AG04450 (cell line): ENCODE results near the gene LMO1. TPM values are rescaled to one million over a fixed set of nuclear protein-coding genes. Genes with fewer than 3 reads are reported as not detected.

Experiments used
- CTCF ChIA-PET: fragments of 300-600, 350-600 bp; formaldehyde crosslinking; extraction: SDS; loops from one replicate; lab custom pipeline; 2022; ENCODE audit warnings: antibody characterized with exemption, inconsistent platforms; lab: Charles Lee
- POLR2A ChIA-PET: fragments of 350-600 bp; formaldehyde crosslinking; extraction: SDS; loops from one replicate; lab custom pipeline; 2021; ENCODE audit warnings: antibody characterized with exemption, inconsistent platforms; lab: Yijun Ruan, JAX
- DNase-seq: peaks from one replicate; pipeline ENCODE4 v3.0.0-alpha.2; 2011; ENCODE audit warnings: low read depth, low spot score
- H3K27ac ChIP-seq: one replicate; pipeline ENCODE4 v1.5.1; 2012; ENCODE audit warnings: low read depth, low read length, control low read depth
- H3K27me3 ChIP-seq: one replicate; pipeline ENCODE4 v1.6.0; 2012; ENCODE audit warnings: low read length; ENCODE audit not compliant: control insufficient read depth, insufficient read depth
- H3K4me3 ChIP-seq: 2 replicates; pipeline ENCODE4 v1.5.1; 2011; ENCODE audit warnings: mild to moderate bottlenecking, low read depth, low read length, control low read depth
- H3K9me3 ChIP-seq: 2 replicates; pipeline ENCODE4 v1.5.1; 2012; ENCODE audit warnings: low read length; ENCODE audit not compliant: control insufficient read depth, insufficient read depth
- polyA plus RNA-seq: library from polyadenylated mRNA; depleted of rRNA; stranded (reverse); fragments of >200 nt; gene quantifications from 2 replicates; pipeline ENCODE4 v1.2.3, GENCODE V29; 2011
- TF ChIP-seq, protein P1 (sequence below): IDR thresholded peaks from 2 replicates; pipeline ENCODE4 v1.5.1; 2011; ENCODE audit warnings: low read depth, low read length, control low read depth, inconsistent platforms

The LMO1 gene
- polyA plus RNA-seq, 1 experiment: not detected

DNA sequence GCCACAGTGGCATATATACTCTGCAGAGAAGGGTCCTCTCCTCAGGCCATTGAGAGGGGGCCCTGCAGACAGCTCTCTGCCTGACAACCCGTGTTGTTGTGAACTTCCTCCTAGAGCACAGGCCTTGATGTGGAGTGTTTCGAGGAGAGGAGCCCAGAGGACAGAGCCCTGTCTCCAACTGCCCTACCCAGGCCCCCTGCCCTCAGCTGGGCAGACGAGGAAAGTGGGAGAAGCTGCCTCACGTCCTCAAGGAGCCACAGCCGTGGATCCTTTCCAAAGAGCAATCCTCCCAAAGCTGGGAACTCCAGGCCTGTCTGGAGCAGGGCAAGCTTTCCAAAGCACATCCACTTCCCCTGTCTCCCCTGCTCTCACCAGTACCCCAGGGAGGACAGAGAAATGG, 10.7 kb downstream of the LMO1 start:
- TF ChIP-seq, protein P1, sequence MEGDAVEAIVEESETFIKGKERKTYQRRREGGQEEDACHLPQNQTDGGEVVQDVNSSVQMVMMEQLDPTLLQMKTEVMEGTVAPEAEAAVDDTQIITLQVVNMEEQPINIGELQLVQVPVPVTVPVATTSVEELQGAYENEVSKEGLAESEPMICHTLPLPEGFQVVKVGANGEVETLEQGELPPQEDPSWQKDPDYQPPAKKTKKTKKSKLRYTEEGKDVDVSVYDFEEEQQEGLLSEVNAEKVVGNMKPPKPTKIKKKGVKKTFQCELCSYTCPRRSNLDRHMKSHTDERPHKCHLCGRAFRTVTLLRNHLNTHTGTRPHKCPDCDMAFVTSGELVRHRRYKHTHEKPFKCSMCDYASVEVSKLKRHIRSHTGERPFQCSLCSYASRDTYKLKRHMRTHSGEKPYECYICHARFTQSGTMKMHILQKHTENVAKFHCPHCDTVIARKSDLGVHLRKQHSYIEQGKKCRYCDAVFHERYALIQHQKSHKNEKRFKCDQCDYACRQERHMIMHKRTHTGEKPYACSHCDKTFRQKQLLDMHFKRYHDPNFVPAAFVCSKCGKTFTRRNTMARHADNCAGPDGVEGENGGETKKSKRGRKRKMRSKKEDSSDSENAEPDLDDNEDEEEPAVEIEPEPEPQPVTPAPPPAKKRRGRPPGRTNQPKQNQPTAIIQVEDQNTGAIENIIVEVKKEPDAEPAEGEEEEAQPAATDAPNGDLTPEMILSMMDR: no peak
- ChIA-PET CTCF (interaction anchor here (1.1 to 1.5 kb wide), 2 partner anchors 29 to 314 kb away, joined by 3 to 5 read pairs; no protein-coding TSS in a partner anchor), POLR2A (no interaction called here)
- H3K27me3 ChIP-seq: peaks cover 9% of the 10 kb centered on the region
- H3K27ac ChIP-seq: no peak overlapping the region
- no peaks in the 10 kb centered on the region; the same call in 1 of the 2 replicates for H3K9me3 ChIP-seq
- DNase-seq: no peak
- no peak overlapping the region for H3K4me3 ChIP-seq

DNA sequence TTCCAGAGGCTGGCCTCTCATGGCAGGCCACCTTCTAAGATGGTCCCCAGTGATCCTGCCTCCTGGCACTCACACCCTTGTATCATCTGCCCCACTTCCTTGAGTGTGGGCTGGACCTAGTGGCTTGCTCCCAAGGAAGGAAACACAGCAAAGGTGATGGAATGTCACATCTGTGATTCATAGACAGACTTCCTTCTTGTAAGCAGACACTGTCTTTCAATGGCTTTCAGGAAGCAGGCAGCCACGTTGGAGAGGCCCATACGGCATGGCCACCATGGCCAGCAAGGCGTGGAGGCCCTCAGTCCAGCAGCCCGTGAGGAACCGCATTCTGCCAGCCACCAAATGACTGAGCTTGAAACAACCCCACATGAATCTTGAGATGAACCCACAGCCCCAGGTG, 11.3 kb downstream of the LMO1 start:
- Histone ChIP-seq H3K9me3 (no peaks in the 10 kb centered on the region; the same call in 1 of the 2 replicates), H3K27me3 (peaks cover 7% of the 10 kb centered on the region), H3K4me3 (no peak overlapping the region), H3K27ac (no peak overlapping the region)
- TF ChIP-seq, protein P1: no peak
- no peak for DNase-seq
- ChIA-PET CTCF (interaction anchor here (1.5 kb wide), 1 partner anchor 314 kb away, joined by 5 read pairs; no protein-coding TSS in a partner anchor), POLR2A (no interaction called here)

DNA sequence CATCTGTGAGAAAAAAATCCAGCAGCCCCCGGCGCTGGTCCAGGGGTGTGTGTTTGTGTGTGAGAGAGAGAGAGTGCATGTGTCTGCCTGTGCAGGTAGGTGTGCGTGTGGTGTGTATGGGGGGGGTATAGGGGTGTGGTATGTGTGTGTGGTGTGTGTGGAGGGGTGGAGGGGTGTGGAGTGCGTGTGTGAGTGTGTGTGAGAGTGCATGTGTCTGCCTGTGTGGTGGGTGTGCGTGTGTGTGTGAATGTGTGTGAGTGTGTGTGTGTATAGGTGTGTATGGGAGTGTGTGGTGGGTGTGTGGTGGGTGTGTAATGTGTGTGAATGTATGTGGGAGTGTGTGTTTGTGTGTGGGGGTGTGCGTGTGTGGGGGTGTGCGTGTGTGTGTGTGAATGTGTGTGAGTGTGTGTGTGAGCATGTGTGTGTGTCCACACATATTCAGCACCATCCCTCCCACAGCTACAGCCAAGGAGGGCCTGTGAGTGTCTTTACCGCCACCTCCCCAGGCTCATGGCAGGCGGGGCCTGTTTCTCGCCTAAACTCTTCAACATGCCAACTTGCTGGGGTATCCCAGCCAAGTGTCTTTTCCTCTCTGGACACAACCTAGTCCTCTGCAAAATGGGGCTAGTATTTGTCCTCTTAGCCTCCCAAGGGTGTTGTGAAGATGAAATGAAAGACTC, 11.9 kb downstream of the LMO1 start:
- ChIA-PET CTCF (interaction anchor here (1.5 kb wide), 1 partner anchor 315 kb away, joined by 5 read pairs; no protein-coding TSS in a partner anchor), POLR2A (no interaction called here)
- Histone ChIP-seq H3K9me3 (no peaks in the 10 kb centered on the region; the same call in 1 of the 2 replicates), H3K27ac (no peak overlapping the region), H3K27me3 (peaks cover 7% of the 10 kb centered on the region), H3K4me3 (no peak overlapping the region)
- no peak for DNase-seq
- TF ChIP-seq, protein P1: no peak

DNA sequence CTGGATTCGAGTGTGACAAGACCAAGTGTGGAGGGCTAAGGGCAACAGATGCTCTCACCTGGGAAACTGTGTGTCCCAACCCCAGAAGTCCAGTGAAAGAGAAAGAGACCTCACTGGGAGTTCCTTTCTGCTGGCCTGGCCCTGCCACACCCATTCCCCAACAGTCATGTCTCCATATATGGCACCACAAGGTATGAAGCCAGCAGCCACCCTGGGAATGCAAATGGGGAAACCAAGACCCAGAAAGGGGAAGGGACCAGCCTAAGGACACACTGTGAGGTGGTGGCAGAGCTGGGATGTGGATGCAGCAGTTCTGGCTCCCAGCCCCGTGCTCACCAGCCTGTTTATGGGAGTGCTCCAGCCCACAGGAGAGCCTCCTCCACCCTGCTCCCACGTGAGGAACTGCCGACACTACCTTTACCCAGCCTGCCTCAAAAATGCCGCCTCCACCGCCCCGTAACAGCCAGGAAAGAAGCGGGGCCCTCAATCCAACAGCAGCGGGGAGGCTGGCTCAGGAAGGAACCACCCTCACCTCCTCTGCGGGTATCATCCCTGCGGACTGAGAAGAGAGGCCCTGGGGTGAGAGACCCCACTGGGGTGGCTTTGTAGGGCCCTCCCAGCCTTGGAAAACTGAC, 12.6 kb downstream of the LMO1 start:
- CTCF ChIA-PET: interaction anchor here (2.1 kb wide), 1 partner anchor 13 kb away, joined by 8 read pairs; the partner anchor contains the start of gene LMO1
- Histone ChIP-seq H3K4me3 (no peak overlapping the region), H3K27me3 (peaks cover 7% of the 10 kb centered on the region), H3K9me3 (no peaks in the 10 kb centered on the region; the same call in 1 of the 2 replicates), H3K27ac (no peak overlapping the region)
- POLR2A ChIA-PET: no interaction called here
- TF ChIP-seq, protein P1: no peak
- no peak for DNase-seq

DNA sequence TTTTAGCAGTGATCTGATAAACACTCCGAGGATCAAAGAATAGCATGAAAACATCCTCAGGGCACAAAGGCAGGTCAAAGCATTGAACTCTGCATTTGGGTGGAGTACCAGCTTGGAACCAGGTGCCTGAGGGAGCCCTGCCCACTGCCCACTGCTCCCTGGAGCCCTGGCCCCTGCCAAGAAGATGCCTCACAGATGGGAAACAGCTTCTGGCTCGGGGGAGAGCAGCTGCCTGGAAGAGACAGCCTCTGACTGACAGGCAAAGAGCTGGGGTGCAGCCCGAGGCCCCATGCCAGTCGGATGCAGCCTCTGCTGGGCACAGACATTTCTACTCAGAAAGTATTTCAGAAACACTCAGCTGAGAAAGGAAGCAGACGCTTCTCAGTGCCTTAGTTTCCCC, 13.2 kb downstream of the LMO1 start:
- POLR2A ChIA-PET: no interaction called here

More for the DNA sequence above, 13.2 kb downstream of the LMO1 start:
- Histone ChIP-seq H3K27me3 (peaks cover 7% of the 10 kb centered on the region), H3K4me3 (no peak overlapping the region), H3K9me3 (no peaks in the 10 kb centered on the region; the same call in 1 of the 2 replicates), H3K27ac (no peak overlapping the region)
- CTCF ChIA-PET: interaction anchor here (2.1 kb wide), 1 partner anchor 13 kb away, joined by 8 read pairs; the partner anchor contains the start of gene LMO1
- TF ChIP-seq, protein P1: no peak
- no peak for DNase-seq
